Measurements from ENCODE around the gene SACM1L. TPM values are rescaled to one million over a fixed set of nuclear protein-coding genes. Genes with fewer than 3 reads are reported as not detected.

SACM1L gene
- total and polyA plus RNA-seq, 2 donors (not counting 3 experiments of a cell fraction or from before 2014, with no cell fraction given) = 11.9 to 39.9 TPM

DNA sequence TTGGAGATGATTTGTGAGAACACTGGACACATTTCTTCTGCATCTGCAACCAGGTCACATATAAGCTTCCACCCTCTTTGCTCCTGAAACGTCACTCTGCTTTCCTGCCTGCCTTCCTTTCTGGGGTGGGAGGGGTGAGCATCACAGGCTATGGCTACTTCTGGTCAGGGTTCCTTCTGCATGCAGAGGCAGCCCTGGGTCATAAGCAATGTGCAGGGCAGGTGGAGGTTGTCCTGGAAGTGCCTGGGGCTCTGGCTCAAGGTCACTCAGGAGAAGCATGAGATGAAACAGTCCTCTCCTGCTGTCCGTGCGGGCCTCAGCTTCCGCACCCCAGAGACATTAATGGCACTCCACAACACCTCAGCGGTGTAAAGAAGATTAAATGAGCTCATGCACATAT, 92.1 kb downstream of the SACM1L start:
- Histone ChIP-seq H3K27ac (ENCODE audit: insufficient read depth, low read depth, low read length) (no peak overlapping the region), H3K9me3 (replicated peaks; ENCODE audit: control insufficient read depth, insufficient read depth, low read length) (no peaks in the 10 kb centered on the region), H3K9ac (replicated peaks; ENCODE audit: extremely low read depth, insufficient read depth, low read length) (no peak overlapping the region), H3K4me2 (ENCODE audit: insufficient read depth, low read length) (no peak overlapping the region), H3K4me3 (replicated peaks in 1 of 3; ENCODE audit: insufficient read depth in 1 of 3, low read depth in 1 of 3, low read length in 3 of 3) (no peak overlapping the region), H4K20me1 (replicated peaks; ENCODE audit: control insufficient read depth, extremely low read depth, insufficient read depth, low read length) (no peaks in the 10 kb centered on the region), H3K79me2 (ENCODE audit: control insufficient read depth, insufficient read depth, low read length) (no peaks in the 10 kb centered on the region), H3K9me1 (replicated peaks; ENCODE audit: control insufficient read depth, extremely low read depth, insufficient read depth, low read length) (no peaks in the 10 kb centered on the region), H3K36me3 (ENCODE audit: control insufficient read depth in 2 of 2, extremely low read depth in 1 of 2, insufficient read depth in 2 of 2, low read length in 2 of 2) (no peaks in the 10 kb centered on the region), H3K27me3 (ENCODE audit: control insufficient read depth in 2 of 2, insufficient read depth in 2 of 2, low read length in 2 of 2) (peaks cover under 1 to 14% of the 10 kb centered on the region in 2 experiments), H2AFZ (ENCODE audit: low read depth, low read length) (no peak overlapping the region), H3K4me1 (ENCODE audit: control insufficient read depth, extremely low read depth, insufficient read depth, low read length) (no peaks in the 10 kb centered on the region)
- ChIA-PET CTCF (no interaction called here), POLR2A (no interaction called here)
- dilution Hi-C loops (cut with MboI; ENCODE audit: extremely low pct_ligation_motif_present, low sequenced_read_pairs) = no loop called here
- intact Hi-C loops (cut with micrococcal nuclease) = no loop called here
- FAIRE-seq (no peak), DNase-seq (ENCODE audit: low read depth, low spot score) (no peak)
- no TSS peak for BruUV-seq (replicated peaks)
- TF ChIP-seq MYC (IDR thresholded peaks at IDR 0.05; ENCODE audit: low read depth, low read length) (no peak), CTCF (IDR thresholded peaks at IDR 0.05; ENCODE audit: extremely low read depth in 1 of 2, insufficient read depth in 1 of 2, low read depth in 1 of 2, low read length in 2 of 2) (no peak), GATA2 (IDR thresholded peaks at IDR 0.05; ENCODE audit: insufficient read depth, insufficient read length, low read depth, low read length) (no peak), JUN (IDR thresholded peaks at IDR 0.05; ENCODE audit: borderline replicate concordance, insufficient read depth, insufficient read length, low read depth) (no peak), POLR2AphosphoS5 (IDR thresholded peaks at IDR 0.05; ENCODE audit: insufficient read depth, low read depth, low read length) (no peak), FOS (IDR thresholded peaks at IDR 0.05; ENCODE audit: borderline replicate concordance, insufficient read depth, low read length) (no peak), EZH2 (IDR thresholded peaks at IDR 0.05; ENCODE audit: borderline replicate concordance, low read depth, low read length, severe bottlenecking) (no peak), POLR2A (IDR thresholded peaks at IDR 0.05; ENCODE audit: low read depth, low read length) (no peak)
- TF ChIP-seq, protein P1, sequence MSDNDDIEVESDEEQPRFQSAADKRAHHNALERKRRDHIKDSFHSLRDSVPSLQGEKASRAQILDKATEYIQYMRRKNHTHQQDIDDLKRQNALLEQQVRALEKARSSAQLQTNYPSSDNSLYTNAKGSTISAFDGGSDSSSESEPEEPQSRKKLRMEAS (IDR thresholded peaks at IDR 0.05; ENCODE audit: insufficient read depth, insufficient read length) = no peak

All from endothelial cell of umbilical vein (primary cell).